ENCODE results near the gene GPR157. TPM values are rescaled to one million over a fixed set of nuclear protein-coding genes. Genes with fewer than 3 reads are reported as not detected.

GPR157 gene
- total RNA-seq, 1 donor from 2014 or later: 4.3 TPM

DNA sequence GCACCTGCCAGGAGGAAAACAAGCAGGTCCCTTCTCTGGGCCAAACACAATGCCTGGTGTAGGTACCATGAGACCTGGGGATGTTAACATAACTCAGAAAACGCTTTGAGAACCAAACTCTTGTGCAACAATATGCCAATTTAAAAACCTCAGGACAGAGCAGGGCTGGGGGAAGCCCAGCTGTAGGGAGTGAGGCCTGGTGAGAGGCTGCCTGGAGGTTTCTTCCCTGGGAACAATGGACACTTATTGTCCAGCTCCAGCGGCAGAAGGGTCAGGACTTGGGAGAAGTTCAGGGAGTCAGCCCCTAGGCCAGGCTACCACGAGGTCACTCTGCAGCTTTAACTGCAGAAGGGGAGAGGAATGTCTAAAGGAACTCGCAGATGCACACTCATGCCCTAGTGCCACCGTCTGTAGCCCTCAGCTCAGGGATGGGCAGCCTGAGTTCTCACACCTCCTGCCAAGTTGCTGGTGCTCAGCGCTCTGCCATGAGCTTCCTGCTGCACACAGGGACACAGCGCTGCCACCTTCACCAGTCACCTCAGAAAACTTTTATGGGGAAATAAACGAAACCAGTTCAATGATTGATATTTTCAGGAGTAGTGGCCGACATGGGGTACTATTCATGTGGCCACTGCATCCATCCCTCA, 8.5 kb downstream of the GPR157 start:
- intact Hi-C loops (cut with micrococcal nuclease): loop anchor here (5.0 kb wide), 1 partner anchor 62 kb away; no protein-coding TSS in a partner anchor

DNA sequence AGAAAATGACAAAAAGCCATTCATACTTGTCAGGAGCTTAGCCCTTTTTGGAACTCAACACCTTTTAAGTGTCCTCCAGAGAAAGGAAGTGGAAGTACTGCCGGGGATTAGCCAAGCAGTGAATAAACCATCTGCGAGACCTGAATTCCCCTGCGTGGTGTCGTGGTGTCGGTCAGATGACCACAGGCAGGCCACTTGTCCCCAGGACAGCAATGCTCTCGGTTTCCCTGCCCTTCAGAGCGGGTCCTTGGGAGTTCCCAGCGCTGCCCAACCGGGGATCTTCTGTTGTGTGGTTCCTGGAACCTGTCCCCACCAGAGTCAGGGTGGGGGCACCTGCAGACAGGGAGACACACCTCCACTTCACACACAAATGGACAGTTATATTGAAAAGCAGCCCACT, 9.2 kb downstream of the GPR157 start:
- intact Hi-C loops (cut with micrococcal nuclease): loop anchor here (5.0 to 10.0 kb wide), 2 partner anchors 63 to 375 kb away; no protein-coding TSS in a partner anchor

DNA sequence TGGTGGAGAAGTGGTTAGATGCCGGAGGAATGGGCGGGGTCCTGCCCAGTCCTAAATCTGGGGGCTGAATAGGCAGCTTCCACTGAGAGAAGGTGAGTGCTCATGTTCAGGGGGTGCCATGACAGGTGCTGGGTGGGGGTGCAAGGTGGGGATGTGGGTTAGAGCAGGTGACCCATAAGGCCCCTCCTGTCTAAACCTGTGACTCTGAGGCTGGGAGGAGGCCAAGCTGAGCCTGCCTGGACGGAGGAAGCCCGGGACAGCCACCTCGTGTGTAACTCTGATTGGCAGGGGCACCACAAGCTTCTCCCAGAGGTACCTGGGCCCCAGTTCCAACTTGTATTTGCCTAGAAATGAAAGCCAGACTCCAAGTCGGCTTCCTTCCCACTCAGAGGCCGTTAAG, 10.7 kb downstream of the GPR157 start:
- intact Hi-C loops (cut with micrococcal nuclease): loop anchor here (10.0 kb wide), 1 partner anchor 377 kb away; no protein-coding TSS in a partner anchor

DNA sequence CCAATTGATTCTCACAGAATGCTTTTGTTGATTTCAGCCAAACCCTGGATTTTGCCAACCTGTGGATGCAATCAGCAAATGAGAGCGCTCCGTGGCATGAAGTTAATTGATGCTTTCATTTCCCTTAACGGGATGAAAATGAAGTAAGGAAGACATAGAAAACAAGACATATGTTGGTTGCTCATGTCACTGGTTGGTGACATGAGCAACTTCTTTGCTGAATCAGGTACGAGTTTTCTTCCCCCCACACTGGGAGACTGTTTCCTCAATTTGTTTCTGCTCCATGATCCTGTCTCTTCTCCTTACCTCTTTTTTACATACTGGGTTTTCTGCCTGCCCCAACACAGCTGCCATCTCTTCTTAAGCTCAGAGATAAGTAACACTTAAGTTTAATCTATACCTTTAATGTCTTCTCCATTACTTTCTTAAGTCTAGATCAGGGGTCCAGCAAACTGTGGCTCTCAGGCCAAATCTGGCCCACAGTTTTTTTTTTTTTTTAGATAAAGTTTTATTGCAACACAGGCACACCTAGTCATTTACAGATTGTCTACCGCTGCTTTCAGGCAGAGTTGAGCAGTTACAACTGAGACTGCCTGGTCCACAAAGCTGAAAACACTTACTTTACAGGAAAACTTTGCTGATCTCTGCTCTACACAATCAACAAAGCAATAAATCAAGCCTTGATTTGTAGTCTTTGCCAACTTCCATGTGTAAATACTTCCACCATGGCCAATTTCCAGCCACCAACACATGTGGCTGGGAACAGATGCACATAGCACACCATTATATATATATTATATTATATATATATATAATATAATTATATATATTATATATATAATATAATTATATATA, 13.3 kb downstream of the GPR157 start:
- intact Hi-C loops (cut with micrococcal nuclease): loop anchor here (10.0 kb wide), 1 partner anchor 379 kb away; no protein-coding TSS in a partner anchor

DNA sequence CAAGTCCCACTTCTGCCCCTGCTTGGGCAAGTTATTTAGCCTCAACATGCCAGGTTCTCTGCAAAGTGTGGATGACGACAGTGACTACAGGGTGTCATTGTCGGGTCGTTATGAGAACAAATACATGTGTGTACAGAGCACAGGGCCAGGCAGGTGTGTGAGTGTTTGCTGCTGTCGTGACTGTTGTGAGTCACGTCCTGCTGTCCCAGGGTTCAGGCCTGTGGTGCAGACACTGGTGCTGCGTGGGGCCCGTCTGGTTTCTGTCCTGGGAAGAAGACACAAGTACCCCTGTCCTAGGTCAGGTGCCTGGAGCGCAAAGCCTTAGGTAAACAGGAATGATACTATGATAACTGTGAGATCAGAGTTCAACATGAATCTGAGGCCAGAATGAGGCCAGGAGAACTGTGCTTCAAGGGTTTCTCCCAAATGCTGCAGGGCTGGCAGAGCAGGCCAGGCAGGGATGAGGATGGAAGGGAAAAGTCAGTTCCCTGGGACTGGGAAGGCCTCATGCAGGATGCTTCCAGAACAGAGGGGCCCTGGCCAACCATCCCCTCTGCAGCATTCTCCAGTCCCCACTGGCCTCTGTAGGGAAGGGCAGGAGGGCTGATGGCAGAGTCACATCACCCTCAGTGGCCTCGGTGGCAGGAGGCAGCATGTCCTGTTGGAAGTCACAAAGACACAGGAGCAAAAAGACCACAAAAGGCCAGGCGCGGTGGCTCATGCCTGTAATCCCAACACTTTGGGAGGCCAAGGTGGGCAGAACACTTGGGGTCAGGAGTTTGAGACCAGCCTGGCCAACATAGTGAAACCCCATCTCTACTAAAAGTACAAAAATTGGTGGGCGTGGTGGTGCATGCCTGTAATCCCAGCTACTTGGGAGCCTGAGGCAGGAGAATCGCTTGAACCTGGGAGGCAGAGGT, 15.7 kb downstream of the GPR157 start:
- intact Hi-C loops (cut with micrococcal nuclease): loop anchor here (10.0 kb wide), 1 partner anchor 382 kb away; no protein-coding TSS in a partner anchor

DNA sequence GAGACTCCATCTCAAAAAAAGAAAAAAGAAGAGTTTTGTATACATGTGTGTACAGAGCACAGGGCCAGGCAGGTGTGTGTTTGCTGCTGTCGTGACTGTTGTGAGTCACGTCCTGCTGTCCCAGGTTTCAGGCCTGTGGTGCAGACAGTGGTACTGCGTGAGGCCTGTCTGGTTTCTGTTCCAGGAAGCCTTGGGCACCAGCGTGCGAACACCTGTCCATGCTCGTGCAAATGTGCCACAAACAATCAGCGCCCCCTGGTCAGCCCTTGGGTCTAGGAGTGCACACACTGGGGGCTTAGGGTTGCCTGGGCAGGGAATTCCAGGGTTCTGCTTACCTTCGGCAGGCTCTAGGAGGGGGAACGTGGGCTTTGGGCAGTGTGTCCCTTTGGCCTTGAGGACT, 16.9 kb downstream of the GPR157 start:
- intact Hi-C loops (cut with micrococcal nuclease): loop anchor here (10.0 kb wide), 1 partner anchor 383 kb away; no protein-coding TSS in a partner anchor

DNA sequence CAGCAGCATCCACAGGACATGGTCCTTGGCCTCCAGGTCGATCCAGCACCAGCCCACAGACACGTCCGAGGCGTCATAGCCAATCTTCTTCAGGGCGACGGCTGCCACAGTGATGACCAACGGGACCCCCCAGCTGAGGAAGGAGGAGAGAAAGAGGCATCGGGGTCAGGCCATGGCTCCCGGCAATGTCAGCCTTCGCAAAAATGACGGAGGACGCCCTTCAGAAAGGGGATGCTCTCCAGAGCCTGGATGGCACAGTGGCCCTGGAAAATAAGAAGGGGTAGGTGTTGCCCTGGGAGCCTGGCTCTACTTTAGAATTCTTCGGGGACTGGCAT, 17.6 kb downstream of the GPR157 start:
- intact Hi-C loops (cut with micrococcal nuclease): loop anchor here (10.0 kb wide), 1 partner anchor 383 kb away; no protein-coding TSS in a partner anchor

DNA sequence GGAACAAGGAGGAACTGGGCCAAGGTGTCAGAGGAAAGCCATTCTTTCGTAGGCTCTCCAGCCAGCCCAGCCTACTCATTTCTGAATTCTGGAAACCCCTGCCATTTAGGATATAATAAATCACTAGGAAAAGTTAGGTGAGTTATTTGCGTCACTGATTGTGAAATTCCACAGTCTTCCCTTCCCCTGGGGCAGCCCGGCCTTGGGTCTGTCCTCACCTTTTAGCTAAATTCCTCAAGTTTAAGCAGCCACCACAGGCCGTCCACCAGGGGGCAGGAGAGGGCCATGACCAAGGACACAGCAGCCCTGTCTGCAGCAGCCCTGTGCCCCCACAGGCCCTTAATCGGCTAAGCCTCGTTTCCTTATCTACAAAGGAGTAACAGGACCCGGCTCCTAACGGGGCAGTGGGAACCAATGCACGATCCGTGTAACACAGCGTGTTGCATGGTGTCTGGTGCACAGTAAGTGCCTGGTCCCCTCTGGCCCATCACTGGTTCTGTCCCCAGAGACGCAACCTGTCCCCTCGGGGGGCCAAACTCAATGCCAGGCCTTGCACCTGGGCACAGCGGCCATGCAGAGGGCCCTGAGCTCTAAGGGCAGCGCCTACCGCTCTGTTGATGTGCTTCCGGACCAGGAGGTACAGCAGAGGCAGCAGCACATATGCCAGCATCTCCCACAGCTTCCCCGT, 18.1 kb downstream of the GPR157 start:
- intact Hi-C loops (cut with micrococcal nuclease): loop anchor here (1.0 to 10.0 kb wide), 2 partner anchors 85 to 384 kb away; no protein-coding TSS in a partner anchor

DNA sequence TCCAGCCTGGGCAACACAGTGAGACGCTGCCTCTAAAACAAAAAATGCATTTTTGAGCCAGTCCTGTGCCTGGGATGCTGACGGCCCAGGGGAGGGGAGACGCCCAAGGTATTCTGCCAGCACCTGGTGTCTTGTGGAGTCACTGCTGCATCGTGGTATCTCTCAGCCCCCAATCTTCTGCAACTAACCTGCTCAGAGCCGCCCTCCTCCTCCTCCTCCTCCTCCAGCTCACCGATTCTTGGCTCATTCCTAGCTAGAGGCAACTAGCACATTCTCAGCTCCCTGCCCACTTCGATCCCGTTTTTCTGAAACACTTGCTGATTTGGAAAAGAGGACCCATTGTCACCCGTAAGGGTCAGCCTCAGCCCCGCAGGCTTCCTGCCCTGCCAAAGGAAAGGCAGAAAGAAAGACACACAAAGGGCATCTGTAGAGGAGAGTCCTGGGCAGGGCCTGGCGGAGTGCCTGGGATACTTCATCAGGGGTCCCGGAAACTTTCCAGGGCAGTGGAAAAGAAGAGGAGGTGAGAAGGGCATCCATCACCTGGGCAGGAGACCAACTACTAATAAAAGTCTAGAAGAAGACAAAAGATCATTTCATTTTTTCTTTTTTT, 20.7 kb downstream of the GPR157 start:
- intact Hi-C loops (cut with micrococcal nuclease): loop anchor here (10.0 kb wide), 1 partner anchor 193 kb away; no protein-coding TSS in a partner anchor

DNA sequence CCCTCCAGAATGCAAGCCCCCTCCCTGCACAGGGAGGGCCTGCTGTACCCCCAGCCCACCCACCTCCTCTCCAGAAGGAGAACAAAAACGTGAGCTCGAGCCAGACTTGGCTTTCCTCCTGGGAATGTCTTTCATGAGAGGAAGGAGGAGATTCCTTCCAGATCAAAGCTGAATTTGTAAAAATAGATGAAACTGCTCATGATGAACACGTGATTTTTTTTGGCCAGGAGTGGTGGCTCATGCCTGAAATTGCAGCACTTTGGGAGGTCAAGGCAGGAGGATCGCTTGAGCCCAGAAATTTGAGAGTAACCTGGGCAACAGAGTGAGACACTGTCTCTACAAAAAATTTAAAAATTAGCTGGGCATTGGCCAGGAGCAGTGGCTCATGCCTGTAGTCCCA, 21.8 kb downstream of the GPR157 start:
- intact Hi-C loops (cut with micrococcal nuclease): loop anchor here (10.0 kb wide), 1 partner anchor 192 kb away; no protein-coding TSS in a partner anchor

DNA sequence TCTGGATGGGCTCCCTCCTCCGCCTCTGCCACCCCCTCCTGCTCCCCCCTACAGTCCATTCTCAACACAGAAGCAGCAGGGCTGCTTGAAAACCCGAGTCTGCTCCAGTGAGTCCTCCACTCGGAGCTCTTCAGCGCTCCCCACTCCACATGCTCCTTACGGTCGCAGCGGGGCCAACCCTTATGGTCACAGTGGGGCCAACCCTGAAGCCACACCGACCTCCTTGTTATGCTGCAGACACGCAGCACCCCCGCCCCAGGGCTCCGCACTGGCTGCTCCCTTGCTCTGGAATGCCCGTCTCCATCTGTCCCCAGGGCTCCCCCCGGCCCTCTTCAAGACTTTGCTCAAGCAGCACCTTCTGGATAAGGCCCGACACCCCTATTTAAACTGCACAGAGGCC, 22.6 kb downstream of the GPR157 start:
- intact Hi-C loops (cut with micrococcal nuclease): loop anchor here (10.0 kb wide), 1 partner anchor 191 kb away; no protein-coding TSS in a partner anchor

DNA sequence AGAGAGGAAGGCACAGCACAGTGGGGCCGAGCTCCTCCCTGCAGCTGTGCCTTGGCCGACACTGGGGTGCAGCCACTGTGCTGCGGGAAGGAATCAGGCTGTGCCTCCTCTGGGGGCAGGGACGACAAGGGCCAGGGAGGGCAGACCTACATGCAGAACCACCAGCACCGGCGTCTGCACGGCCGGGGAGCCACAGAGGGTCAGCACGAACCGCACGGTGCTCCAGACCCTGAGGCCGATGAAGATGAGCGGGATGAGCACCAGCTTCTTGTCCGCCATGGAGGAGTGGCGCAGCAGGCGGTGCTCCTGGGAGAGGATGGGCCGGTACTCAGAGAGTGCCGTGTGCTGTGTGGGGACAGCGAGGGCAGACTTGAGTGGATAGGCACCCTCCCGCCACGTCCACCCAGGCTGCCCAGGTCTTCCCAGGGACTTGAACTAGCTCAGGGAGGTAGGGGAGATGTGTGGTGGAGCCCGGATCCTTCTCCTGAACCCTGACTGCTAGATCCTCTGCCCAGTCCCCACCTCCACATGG, 23.5 kb downstream of the GPR157 start:
- intact Hi-C loops (cut with micrococcal nuclease): loop anchor here (10.0 kb wide), 1 partner anchor 191 kb away; no protein-coding TSS in a partner anchor

DNA sequence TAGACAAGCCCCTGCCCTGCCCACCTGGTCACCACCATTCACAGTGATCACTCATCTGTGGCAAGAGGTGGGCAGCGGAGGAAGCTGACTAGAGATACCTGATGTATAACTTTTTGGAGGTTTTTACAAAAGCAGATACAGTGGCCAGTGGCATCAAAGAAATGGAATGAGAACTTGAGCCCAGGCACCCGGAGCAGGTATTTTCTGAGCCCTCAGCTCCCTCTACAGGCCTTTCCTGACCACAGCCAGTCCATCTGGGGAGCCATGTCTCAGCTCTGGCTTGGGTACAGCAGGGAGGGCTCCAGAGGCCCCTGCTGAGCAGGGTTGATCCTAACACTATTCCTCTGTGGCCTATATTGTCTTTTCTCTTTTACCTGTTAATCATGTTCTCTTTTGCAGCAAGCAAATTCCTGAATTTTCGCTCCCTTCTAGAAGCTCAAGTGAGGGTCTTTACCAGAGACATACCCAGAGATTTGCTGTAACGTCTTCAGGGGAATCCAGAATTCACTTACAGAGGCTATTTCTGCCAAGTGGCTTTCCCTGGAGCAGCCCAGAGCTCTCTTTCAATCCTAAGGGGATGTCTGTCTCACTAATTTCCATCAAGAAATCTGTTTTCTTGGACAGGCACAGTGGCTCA, 27.3 kb downstream of the GPR157 start:
- intact Hi-C loops (cut with micrococcal nuclease): loop anchor here (2.0 to 10.0 kb wide), 2 partner anchors 93 to 187 kb away; no protein-coding TSS in a partner anchor

DNA sequence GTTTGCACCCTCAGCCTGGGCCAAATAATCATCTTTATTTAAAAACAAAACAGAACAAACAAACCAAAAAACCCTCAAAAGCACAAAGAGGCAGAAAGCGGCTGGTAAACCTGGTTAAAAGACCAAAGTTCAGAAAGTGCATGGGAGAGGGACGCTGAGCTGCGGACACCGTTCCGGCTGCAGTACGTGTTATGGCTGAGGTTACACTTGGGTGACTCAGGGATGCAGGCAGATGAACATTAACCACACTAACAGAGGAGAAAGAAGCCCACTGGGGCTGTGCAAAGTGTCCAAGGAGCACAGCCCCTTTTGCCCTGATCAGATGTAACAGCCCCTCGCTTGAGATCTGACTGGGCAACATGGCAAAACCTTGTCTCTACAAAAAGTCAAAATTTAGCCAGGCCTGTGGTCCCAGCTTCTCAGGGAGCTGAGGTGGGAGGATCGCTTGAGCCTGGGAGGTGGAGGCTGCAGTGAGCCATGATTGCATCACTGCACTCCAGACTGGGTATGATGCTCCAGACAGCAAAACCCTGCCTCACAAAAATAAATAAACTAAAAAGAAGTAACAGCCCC, 28.3 kb downstream of the GPR157 start:
- intact Hi-C loops (cut with micrococcal nuclease): loop anchor here (2.0 to 10.0 kb wide), 2 partner anchors 92 to 186 kb away; no protein-coding TSS in a partner anchor

DNA sequence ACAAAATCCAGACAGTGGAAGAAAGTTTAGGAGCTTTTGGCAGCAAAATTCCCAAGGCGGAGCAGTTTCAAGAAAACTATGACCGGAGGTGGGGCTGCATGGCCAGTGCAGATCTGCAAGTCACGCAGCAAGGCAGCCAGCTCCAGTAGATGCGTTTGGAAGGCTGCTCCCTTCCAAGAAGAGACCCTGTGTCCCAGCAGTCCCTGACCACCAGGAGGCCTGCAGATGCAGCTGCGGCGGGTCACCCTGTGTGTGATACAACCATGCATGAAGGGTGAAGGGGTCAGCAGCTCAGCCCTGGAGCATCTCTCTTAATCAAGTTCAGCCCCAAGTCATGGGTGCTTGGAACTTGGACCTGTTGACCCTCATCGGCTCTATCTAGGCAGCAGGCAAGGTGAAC, 29.3 kb downstream of the GPR157 start:
- intact Hi-C loops (cut with micrococcal nuclease): no loop called here

DNA sequence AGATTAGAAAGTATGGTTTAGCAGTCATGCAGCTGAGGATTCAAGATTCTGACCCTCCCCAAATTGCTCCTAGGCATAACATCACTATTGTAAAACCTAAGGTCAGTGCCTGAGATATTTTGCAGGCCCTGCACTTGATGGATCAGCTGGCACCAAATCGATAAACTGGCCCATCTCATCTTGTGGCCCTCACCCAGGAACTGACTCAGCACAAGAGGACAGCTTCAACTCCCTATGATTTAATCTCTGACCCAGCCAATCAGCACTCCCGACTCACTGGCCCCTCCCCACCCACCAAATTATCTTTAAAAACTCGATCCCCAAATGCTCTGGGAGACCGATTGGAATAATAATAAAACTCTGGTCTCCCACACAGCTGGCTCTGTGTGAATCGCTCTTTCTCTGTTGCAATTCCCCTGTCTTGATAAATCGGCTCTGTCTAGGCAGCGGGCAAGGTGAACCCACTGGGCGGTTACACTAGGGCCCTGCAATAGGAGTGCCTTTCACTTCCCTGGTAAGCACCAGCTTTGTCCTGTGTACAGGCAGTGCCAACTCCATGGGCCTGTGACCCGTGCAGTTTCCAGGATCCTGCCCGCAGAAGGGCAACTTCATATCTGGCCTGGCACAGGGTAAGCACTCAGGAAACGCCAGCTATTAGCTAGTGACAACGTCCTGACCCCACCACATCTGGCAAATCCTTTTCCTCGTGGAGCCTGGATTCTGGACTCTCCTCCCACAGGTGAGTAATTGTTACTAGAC, 30.8 kb downstream of the GPR157 start:
- intact Hi-C loops (cut with micrococcal nuclease): no loop called here

DNA sequence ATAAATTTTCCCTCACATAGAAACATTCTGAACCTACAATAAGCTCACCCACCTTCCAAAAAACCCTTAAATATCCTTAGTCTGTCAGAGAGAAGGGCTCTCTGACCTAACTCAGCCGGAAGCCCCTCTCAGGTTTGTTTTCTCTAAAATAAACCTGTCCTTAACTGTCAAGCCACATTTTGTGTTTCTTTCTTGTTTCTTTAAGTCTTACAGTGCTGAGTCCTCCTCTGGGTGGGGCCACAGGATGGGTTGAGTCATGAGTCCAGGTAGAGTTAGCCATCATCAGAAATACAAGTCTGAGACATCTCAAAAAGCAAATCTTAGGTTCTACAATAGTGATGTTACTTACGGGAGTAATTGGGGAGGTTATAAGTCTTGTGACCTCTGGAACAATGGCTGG, 33.1 kb downstream of the GPR157 start:
- intact Hi-C loops (cut with micrococcal nuclease): no loop called here
